ENCODE results near the gene CRABP2.

CRABP2 gene

DNA sequence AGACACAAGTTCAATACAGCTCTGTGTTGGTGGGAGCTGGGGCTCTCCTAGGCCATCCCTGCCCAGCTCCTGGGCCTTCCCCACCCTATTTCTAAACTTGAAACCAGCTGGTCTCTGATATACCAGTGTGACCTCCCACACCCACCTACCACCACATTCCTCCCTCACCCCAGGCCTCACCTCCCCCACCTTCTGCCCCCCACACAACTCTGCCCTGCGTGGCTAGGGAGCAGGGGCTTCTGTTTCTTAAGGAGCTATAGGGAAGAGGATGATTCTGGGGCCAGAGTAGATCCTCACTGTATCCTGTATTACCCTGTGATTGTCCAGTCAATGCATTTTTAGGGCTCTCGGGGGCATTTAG is 44.7 kb downstream of the CRABP2 start:
- H3F3A ChIP-seq (ENCODE audit: insufficient read depth, low read length) = no peaks in the 10 kb centered on the region
- H3K9me2 ChIP-seq (ENCODE audit: low read depth, low read length) = no peaks in the 10 kb centered on the region
- H4K20me1 ChIP-seq (ENCODE audit: insufficient read depth, low read length) = no peaks in the 10 kb centered on the region
- no peaks in the 10 kb centered on the region for H3K36me3 ChIP-seq (ENCODE audit: insufficient read depth, low read length)
- H3K4me3 ChIP-seq (ENCODE audit: low read depth, low read length, poor library complexity, severe bottlenecking) = no peak overlapping the region
- H3K4me1 ChIP-seq (ENCODE audit: insufficient read depth, low read length, severe bottlenecking) = peaks cover 17% of the 10 kb centered on the region
- H3K79me2 ChIP-seq (ENCODE audit: insufficient read depth, low read length) = no peaks in the 10 kb centered on the region
- H3K9me3 ChIP-seq (ENCODE audit: low read length) = no peaks in the 10 kb centered on the region
- no peak overlapping the region for H3K27ac ChIP-seq (ENCODE audit: low read depth, low read length, poor library complexity, severe bottlenecking)
- TF ChIP-seq EZH2 (IDR thresholded peaks at IDR 0.05; ENCODE audit: borderline replicate concordance, low read length) = no peak
- TF ChIP-seq, protein P1, sequence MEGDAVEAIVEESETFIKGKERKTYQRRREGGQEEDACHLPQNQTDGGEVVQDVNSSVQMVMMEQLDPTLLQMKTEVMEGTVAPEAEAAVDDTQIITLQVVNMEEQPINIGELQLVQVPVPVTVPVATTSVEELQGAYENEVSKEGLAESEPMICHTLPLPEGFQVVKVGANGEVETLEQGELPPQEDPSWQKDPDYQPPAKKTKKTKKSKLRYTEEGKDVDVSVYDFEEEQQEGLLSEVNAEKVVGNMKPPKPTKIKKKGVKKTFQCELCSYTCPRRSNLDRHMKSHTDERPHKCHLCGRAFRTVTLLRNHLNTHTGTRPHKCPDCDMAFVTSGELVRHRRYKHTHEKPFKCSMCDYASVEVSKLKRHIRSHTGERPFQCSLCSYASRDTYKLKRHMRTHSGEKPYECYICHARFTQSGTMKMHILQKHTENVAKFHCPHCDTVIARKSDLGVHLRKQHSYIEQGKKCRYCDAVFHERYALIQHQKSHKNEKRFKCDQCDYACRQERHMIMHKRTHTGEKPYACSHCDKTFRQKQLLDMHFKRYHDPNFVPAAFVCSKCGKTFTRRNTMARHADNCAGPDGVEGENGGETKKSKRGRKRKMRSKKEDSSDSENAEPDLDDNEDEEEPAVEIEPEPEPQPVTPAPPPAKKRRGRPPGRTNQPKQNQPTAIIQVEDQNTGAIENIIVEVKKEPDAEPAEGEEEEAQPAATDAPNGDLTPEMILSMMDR (IDR thresholded peaks at IDR 0.05; ENCODE audit: low read length) = no peak
- H3K4me2 ChIP-seq (ENCODE audit: low read length) = no peak overlapping the region
- H2AFZ ChIP-seq (ENCODE audit: low read length) = no peak overlapping the region
- H3K27me3 ChIP-seq (ENCODE audit: insufficient read depth, low read length) = peaks cover 10% of the 10 kb centered on the region; the same call in 1 of the 2 replicates
- no peak overlapping the region; the same call in 1 of the 2 replicates for H3K9ac ChIP-seq (ENCODE audit: low read length)

DNA sequence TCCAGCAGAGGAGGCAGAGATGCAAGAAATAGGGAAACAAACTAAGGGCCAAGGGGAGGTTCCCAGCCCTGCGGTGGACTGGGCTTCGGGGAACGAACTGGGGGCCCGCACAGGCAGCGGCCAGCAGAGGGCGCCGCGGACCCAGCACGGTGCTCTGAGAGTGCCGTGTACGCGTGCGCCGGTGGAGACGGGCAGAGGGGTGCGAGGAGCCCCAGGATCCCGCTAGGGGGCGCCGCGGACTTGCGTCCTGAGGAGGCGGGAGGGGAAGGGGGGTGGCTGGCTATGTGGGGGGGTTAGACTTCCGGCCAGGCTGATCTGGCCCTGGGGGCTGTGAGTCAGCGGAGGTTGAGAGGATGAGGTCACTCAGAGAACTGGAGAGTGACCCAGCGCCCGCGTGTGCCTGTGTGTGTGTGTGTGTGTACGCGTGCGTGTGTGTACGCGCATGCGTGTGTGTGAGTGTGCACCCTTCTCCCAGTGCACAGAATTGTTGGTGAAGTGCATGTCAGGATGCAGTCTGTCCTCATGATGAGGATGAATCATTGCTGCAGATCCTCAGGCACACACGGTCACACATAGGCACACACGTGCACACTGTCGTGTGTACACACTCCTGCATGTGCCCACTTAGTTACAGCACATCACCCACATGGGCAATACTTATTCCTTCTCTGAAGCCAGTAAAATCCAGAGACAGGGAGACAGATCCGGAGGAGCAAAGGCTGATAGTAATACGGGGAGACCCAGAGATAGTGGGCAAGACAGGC is 45.2 kb downstream of the CRABP2 start:
- no peaks in the 10 kb centered on the region for H3K9me2 ChIP-seq (ENCODE audit: low read depth, low read length)
- H2AFZ ChIP-seq (ENCODE audit: low read length) = no peak overlapping the region; the same call in 1 of the 2 replicates
- H3K4me2 ChIP-seq (ENCODE audit: low read length) = peak overlapping the region; percentile 32; the same call in 1 of the 2 replicates
- no peaks in the 10 kb centered on the region for H4K20me1 ChIP-seq (ENCODE audit: insufficient read depth, low read length)
- H3K79me2 ChIP-seq (ENCODE audit: insufficient read depth, low read length) = no peaks in the 10 kb centered on the region
- no peaks in the 10 kb centered on the region for H3F3A ChIP-seq (ENCODE audit: insufficient read depth, low read length)
- H3K4me3 ChIP-seq (ENCODE audit: low read depth, low read length, poor library complexity, severe bottlenecking) = no peak overlapping the region
- H3K27ac ChIP-seq (ENCODE audit: low read depth, low read length, poor library complexity, severe bottlenecking) = no peak overlapping the region
- H3K4me1 ChIP-seq (ENCODE audit: insufficient read depth, low read length, severe bottlenecking) = peaks cover 17% of the 10 kb centered on the region
- H3K9me3 ChIP-seq (ENCODE audit: low read length) = no peaks in the 10 kb centered on the region
- H3K27me3 ChIP-seq (ENCODE audit: insufficient read depth, low read length) = peaks cover 6% of the 10 kb centered on the region
- TF ChIP-seq, protein P1 (IDR thresholded peaks at IDR 0.05; ENCODE audit: low read length) = peak; percentile 99
- TF ChIP-seq EZH2 (IDR thresholded peaks at IDR 0.05; ENCODE audit: borderline replicate concordance, low read length) = no peak
- no peaks in the 10 kb centered on the region for H3K36me3 ChIP-seq (ENCODE audit: insufficient read depth, low read length)
- no peak overlapping the region; the same call in 1 of the 2 replicates for H3K9ac ChIP-seq (ENCODE audit: low read length)

DNA sequence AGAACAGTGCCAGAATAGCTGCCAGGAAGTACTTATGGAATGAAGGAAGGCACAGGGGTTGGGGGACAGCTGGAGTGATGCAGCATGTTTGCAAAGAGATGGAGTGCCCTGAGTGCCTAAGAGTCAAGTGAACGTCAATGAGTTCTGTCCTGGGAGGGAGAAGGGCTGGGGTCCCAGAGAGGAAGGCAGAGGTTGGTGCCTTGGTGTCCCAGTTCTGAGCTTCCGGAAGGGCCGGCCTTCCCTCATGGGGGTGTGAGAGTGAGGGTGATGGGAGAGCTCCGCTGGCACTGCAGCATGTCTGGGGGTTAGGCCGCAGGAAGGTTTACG is 45.8 kb downstream of the CRABP2 start:
- Histone ChIP-seq H3K9me2 (ENCODE audit: low read depth, low read length) (no peaks in the 10 kb centered on the region), H3K9ac (ENCODE audit: low read length) (no peak overlapping the region), H3K4me1 (ENCODE audit: insufficient read depth, low read length, severe bottlenecking) (peaks cover 17% of the 10 kb centered on the region), H3K79me2 (ENCODE audit: insufficient read depth, low read length) (no peaks in the 10 kb centered on the region), H3F3A (ENCODE audit: insufficient read depth, low read length) (no peaks in the 10 kb centered on the region), H3K27ac (ENCODE audit: low read depth, low read length, poor library complexity, severe bottlenecking) (no peak overlapping the region), H3K4me3 (ENCODE audit: low read depth, low read length, poor library complexity, severe bottlenecking) (no peak overlapping the region), H2AFZ (ENCODE audit: low read length) (no peak overlapping the region; the same call in 1 of the 2 replicates), H3K36me3 (ENCODE audit: insufficient read depth, low read length) (no peaks in the 10 kb centered on the region), H3K27me3 (ENCODE audit: insufficient read depth, low read length) (peaks cover 6% of the 10 kb centered on the region), H3K9me3 (ENCODE audit: low read length) (no peaks in the 10 kb centered on the region), H4K20me1 (ENCODE audit: insufficient read depth, low read length) (no peaks in the 10 kb centered on the region), H3K4me2 (ENCODE audit: low read length) (peak overlapping the region; percentile 32; the same call in 1 of the 2 replicates)
- TF ChIP-seq, protein P1 (IDR thresholded peaks at IDR 0.05; ENCODE audit: low read length) = no peak
- no peak for TF ChIP-seq EZH2 (IDR thresholded peaks at IDR 0.05; ENCODE audit: borderline replicate concordance, low read length)
